LNCAP (cell line): ENCODE results near the gene SPAG16.
A peak's percentile ranks its signal among the peaks of the same experiment; 100 is the strongest.

Experiments used
- TF ChIP-seq, protein P1 (sequence below): fragments of 450-650 bp; IDR thresholded peaks from 2 replicates; pipeline ENCODE4 v1.5.1; 2017; ENCODE audit warnings: mild to moderate bottlenecking

Gene SPAG16

DNA sequence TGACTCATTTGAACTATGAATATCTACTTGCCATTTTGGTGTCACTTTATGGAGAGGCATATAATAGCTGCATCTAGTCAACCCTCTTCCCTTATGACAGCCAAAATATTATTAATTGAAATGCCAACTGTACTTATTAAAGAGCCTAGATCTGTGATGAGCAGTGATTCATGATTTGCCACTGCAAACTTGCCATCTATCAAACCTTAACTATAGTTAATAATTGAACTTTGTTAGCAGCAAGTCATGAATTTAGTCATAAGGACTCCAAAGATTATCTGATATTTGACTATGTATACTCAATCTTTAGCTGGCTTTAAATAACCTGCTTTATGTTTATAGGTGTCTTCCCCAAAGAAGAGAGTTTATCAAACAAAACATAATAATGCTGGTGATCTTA lies 1010.2 kb downstream of the SPAG16 start:
- TF ChIP-seq, protein P1, sequence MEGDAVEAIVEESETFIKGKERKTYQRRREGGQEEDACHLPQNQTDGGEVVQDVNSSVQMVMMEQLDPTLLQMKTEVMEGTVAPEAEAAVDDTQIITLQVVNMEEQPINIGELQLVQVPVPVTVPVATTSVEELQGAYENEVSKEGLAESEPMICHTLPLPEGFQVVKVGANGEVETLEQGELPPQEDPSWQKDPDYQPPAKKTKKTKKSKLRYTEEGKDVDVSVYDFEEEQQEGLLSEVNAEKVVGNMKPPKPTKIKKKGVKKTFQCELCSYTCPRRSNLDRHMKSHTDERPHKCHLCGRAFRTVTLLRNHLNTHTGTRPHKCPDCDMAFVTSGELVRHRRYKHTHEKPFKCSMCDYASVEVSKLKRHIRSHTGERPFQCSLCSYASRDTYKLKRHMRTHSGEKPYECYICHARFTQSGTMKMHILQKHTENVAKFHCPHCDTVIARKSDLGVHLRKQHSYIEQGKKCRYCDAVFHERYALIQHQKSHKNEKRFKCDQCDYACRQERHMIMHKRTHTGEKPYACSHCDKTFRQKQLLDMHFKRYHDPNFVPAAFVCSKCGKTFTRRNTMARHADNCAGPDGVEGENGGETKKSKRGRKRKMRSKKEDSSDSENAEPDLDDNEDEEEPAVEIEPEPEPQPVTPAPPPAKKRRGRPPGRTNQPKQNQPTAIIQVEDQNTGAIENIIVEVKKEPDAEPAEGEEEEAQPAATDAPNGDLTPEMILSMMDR = no peak

DNA sequence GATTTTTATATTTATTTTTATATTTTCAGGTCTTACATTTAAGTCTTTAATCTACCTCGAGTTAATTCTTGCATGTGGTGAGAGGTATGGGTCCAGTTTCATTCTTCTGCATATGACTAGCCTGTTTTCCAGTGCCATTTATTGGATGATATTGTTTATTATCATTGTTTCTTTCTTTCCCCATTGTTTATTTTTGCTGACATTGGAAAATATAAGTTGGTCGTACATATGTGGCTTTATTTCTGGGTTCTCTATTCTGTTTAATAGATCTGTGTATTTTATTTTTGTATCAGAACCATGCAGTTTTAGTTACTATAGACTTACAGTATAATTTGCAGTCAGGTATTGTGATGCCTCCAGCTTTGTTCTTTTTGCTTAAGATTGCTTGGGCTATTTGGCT lies 1013.2 kb downstream of the SPAG16 start:
- TF ChIP-seq, protein P1 = no peak

DNA sequence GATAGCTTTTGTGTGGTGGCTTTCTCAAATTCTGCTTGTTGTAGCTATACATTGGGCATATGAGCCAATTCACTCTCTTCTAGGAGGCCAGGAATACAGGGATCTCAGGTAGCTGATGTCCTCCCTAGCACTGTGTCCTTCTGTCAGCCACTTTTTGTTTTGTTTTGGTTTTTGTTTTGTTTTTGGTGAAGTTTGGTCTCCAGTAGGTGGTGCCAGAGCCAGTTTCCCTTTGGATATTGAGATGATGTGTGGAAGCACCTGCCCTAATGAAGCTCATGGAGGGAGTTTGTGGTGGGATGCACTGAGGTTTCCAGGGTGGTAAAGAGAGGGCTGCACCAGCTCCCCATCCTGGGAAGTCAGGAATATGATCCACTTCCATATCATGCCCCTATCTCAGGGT lies 1026.1 kb downstream of the SPAG16 start:
- TF ChIP-seq, protein P1 = peak; percentile 34; the same call in 1 of the 2 replicates

DNA sequence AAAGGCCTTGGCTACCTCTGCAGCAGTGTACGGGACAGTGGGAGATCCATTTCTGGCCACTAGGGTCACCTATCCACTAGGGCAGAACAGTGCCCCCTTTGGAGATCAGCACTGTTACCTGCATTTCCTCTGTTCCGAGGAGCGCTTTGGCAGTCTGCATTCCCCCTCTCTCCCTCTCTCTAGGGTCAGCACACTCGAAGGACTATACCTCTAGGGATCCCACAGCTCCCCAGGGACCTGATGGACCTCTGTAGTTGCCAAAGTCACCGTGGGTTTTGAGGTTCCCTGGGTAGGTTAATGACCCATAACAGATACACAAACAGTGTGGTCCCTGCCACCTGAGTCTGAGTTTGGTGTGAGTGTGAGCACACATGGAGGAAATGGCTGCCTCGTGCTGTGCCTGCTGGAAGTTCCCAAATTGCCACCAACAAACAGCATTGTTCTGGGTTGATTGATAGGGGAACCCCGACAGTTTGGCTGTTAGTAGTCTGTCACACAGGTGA lies 1026.8 kb downstream of the SPAG16 start:
- TF ChIP-seq, protein P1 = no peak

DNA sequence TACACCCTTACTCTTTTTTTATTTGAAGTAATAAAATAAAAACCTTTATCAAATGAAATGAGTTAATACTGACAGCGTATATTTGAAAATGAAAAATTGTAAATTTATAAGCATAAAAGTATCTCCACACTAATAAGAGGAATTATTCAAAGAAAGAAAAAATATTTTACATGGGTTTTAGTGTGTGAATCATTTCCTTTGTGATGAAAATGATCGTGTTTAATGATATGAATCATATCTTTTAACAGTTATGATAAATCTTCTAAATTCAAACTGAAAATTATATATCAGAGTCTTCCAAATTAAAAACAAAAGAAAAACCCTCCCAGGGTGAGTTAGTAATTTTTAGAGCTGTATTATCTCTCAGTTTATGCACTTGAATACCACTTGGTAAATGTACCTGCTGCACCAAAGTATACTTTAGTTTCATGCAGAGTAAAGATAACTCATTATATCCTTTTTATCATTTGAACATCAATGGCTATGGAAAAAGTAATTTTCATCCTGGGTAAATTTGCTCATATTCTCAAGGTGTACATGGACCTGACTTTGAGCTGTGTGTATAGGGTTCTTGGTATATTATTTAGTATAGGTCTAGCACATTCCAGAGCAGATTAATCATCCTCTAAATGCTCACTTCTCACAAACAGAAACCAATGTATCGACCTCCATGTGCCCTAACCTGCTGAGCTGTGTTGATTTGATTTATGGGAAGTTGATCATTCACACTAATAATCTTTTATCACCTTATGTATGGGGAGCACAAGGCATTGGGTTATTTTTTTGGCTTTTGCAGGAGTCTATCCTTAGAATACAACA lies 1027.9 kb downstream of the SPAG16 start:
- TF ChIP-seq, protein P1 = no peak

DNA sequence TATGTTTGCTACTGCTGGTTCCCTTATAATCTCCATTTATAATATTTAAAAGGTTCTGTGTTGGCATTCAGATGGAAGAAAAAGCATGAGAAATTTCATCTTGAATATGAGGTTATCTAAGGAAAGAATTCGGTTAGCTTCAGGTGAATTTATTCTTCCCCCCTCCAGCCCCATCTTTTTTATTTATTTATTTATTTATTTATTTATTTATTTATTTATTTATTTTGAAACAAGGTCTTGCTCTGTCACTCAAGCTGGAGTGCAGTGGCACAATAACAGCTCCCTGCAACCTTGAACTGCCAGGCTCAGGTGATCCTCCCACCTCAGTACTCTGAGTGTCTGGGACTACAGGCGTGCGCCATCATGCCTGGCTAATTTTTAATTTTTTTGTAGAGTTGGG lies 1031.1 kb downstream of the SPAG16 start:
- TF ChIP-seq, protein P1 = no peak

DNA sequence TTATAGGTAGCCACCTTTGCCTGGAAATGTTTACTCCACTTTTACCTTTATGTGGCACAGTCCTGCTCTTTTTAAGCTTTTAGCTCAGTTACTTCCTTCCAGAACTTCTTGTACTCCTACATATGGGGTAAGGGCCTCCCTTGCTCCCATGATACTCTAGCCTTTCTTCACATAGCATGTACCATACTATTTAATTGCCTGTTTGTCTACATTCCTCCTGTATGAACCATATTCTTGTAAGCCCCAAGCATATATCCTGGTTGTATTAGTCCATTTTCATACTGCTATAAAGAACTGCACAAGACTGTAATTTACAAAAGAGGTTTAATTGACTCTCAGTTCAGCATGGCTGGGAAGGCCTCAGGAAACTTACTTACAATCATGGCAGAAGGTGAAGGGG lies 1035.9 kb downstream of the SPAG16 start:
- TF ChIP-seq, protein P1 = no peak
